ENCODE data around the gene IST1.

DNA sequence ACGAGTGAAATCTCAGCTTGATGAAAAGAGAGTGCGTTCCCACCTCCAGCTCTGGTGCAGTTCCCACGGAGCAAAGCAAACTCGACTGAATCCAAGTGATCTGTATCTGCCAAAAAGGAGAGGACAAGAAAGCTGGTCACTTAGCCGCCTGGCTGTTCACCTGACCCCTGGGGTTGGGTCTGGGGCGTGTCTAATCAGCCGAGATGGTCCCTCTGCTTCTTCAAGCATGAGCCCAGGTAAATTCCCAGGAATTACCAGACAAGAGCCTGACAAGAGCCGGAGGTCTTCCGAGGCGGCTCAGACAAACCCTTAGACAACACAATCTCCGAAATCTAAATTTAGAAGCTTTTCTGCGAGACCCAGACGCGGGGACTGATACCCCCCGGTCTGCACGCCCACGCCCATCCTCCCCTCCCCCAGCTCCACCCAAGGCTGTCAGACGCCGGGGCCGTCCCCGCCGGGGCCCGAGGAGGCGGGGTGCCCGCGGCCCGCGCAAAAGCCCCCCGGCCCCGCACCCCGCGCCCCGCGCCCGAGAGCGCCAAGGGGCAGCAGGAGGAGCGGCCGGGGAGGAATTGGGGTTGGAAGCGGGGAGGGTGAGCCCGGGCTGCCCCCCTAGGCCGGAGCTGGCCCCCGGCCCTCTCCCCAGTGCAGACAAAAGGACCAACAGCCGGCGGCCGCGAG lies 12.0 kb upstream of the IST1 start:
- no peak for TF ChIP-seq EZH2 (IDR thresholded peaks at IDR 0.05; ENCODE audit: borderline replicate concordance, low read depth, low read length, poor library complexity, severe bottlenecking)
- TF ChIP-seq, protein P1, sequence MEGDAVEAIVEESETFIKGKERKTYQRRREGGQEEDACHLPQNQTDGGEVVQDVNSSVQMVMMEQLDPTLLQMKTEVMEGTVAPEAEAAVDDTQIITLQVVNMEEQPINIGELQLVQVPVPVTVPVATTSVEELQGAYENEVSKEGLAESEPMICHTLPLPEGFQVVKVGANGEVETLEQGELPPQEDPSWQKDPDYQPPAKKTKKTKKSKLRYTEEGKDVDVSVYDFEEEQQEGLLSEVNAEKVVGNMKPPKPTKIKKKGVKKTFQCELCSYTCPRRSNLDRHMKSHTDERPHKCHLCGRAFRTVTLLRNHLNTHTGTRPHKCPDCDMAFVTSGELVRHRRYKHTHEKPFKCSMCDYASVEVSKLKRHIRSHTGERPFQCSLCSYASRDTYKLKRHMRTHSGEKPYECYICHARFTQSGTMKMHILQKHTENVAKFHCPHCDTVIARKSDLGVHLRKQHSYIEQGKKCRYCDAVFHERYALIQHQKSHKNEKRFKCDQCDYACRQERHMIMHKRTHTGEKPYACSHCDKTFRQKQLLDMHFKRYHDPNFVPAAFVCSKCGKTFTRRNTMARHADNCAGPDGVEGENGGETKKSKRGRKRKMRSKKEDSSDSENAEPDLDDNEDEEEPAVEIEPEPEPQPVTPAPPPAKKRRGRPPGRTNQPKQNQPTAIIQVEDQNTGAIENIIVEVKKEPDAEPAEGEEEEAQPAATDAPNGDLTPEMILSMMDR (conservative IDR thresholded peaks at IDR 0.05; ENCODE audit: low read depth, low read length) = peak; percentile 47; the same call in 1 of the 2 replicates

All from A673 (cell line).